RWPE1 (cell line): Measurements from ENCODE around the gene DYNC2H1.

ENCODE experiments used
- CTCF ChIA-PET: fragments of 350-600 bp; sonication (Branson Sonifier 250); formaldehyde crosslinking; extraction: SDS; loops from one replicate; lab custom pipeline; 2021; lab: Yijun Ruan, JAX
- POLR2A ChIA-PET: fragments of 400-600 bp; formaldehyde crosslinking; extraction: SDS; loops from one replicate; lab custom pipeline; 2020; ENCODE audit warnings: antibody characterized with exemption; ENCODE audit not compliant: low non-redundant PET; lab: Yijun Ruan, JAX
- DNase-seq: peaks from one replicate; pipeline ENCODE4 v3.0.0; 2012; ENCODE audit warnings: low spot score
- H3K27ac ChIP-seq: fragments of 450-650 bp; 2 replicates; pipeline ENCODE4 v1.5.1; 2017
- CTCF ChIP-seq: fragments of 450-650 bp; conservative IDR thresholded peaks from 2 replicates; pipeline ENCODE4 v1.5.1; 2017; ENCODE audit warnings: low read depth, mild to moderate bottlenecking

Gene DYNC2H1

DNA sequence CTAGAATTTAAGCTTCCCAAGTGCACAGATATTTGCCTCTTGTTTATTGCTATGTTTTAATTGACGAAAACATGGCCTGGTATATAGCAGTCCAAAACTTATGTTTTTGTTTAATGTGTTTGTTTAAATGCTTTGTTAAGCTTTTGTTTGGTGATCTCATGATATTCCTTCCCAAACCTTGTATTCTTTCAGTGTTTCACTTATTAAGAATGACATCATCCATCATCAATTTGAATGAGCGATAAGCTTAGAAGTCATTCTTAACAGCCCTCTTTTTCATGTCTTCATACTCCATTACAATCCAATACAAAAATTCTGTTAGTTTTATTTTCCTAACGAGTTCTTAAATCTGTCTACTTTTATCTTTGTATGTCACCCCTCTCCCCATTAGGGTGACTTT, 206.0 kb downstream of the DYNC2H1 start:
- ChIA-PET CTCF (interaction anchor here (0.7 to 1.3 kb wide), 2 partner anchors 10 to 400 kb away, joined by 3 to 5 read pairs; no protein-coding TSS in a partner anchor), POLR2A (no interaction called here)
- no peak for TF ChIP-seq CTCF
- no peak for DNase-seq
- no peak overlapping the region for H3K27ac ChIP-seq

DNA sequence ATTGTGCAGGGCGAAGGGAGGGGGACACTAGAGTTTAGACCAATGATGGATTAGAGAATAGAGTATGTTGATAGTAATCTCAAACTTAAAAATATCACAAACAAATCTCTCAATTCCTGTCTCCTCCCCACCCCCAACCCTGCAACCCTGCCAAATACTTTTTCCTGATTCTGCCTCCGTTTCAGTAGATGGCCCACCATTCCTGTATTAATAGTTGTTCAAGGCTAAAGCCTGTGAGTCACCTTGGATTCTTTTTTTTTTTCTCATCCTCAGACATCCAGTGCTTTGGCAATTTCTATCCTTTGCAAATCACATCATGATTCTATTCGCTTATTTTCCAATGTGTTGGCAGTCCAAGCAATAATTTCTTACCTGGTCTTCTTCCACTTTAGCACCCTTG, 207.9 kb downstream of the DYNC2H1 start:
- DNase-seq = peak; percentile 5
- ChIA-PET POLR2A (no interaction called here), CTCF (no interaction called here)
- no peak overlapping the region for H3K27ac ChIP-seq
- no peak for TF ChIP-seq CTCF

GRCh38 chr11:103322821-103323220, 213.6 kb downstream of the DYNC2H1 start:
- CTCF ChIA-PET = interaction anchor here (0.6 to 0.8 kb wide), 2 partner anchors 13 to 278 kb away, joined by 3 to 4 read pairs; no protein-coding TSS in a partner anchor

DNA sequence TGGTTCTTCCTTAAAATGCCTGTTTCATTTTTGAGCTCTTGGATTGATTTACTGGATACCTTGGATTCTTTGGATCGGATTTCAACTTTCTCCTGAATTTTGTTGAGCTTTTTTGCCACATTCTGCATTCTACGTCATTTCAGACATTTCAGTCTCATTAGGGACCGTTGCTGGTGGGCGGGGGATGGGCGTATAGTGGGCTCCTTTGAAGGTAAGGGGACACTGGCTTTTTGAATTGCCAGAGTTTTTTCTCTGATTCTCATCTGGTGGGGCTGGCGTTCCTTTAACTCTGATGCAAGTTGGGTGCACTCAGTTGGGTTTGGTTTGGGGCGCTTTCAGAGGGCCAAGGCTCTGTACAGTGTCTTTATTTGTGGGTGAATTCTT, 216.5 kb downstream of the DYNC2H1 start:
- POLR2A ChIA-PET = no interaction called here

More at GRCh38 chr11:103322821-103323220, 213.6 kb downstream of the DYNC2H1 start:
- no peak for DNase-seq
- TF ChIP-seq CTCF = no peak
- no peak overlapping the region for H3K27ac ChIP-seq
- POLR2A ChIA-PET = no interaction called here

DNA sequence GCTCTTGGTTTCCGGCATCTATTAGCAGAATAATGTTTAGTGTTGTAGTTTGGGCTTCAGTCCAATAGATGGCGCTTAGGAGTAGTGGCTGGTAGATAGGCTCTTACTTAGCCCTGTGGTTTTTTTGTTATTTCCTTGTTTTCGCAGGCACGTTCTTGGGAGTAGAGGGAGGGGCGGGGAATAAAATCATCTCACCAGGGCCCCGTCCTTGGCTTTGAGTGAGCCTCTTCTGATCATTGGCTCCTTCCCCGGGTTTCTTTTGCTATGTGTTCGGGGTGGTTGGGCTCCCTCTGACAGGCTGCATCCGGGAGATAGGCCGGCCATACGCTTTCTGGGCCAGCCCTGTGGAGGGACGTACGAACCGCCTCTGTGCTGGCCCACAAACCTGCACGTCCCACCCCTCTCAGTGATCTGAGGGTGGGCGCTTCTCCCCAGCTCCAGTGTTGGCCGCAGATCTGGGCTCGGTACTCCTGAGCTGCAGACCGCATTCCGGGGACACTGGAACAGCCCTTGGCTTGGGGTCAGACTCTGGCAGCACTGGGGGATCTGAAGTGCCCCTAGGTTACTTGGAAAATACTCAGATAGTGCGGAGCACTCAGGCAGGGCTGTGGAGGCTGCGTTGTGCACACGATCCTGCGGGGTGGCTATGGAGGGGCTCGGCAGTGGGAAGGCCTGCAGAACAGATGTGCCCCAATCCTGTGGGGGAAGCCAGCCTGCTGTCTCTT, 217.0 kb downstream of the DYNC2H1 start:
- POLR2A ChIA-PET = no interaction called here
- H3K27ac ChIP-seq = no peak overlapping the region
- DNase-seq = peak; percentile 42
- CTCF ChIA-PET = interaction anchor here (0.9 to 1.1 kb wide), 2 partner anchors 11 to 274 kb away, joined by 3 read pairs; no protein-coding TSS in a partner anchor
- TF ChIP-seq CTCF = peak; percentile 69

More for the DNA sequence above, 216.5 kb downstream of the DYNC2H1 start:
- DNase-seq = no peak
- no peak overlapping the region for H3K27ac ChIP-seq
- CTCF ChIA-PET = interaction anchor here (0.6 to 1.3 kb wide), 7 partner anchors 11 to 999 kb away, joined by 3 to 5 read pairs (median 3); no protein-coding TSS in a partner anchor
- no peak for TF ChIP-seq CTCF

- TF ChIP-seq CTCF = no peak
- ChIA-PET CTCF (no interaction called here), POLR2A (no interaction called here)
Measured at GRCh38 chr11:103327721-103328120, 218.5 kb downstream of the DYNC2H1 start.

More at GRCh38 chr11:103327721-103328120, 218.5 kb downstream of the DYNC2H1 start:
- DNase-seq = no peak
- no peak overlapping the region for H3K27ac ChIP-seq
